ENCODE results near the gene HOXD8.

- TF ChIP-seq EZH2phosphoT487 (IDR thresholded peaks at IDR 0.05; ENCODE audit: insufficient read depth, low read depth) (no peak), EZH2 (IDR thresholded peaks at IDR 0.05; ENCODE audit: insufficient read depth, poor library complexity, severe bottlenecking) (no peak)
Observed at GRCh38 chr2:176158855-176159662, 29.6 kb downstream of the HOXD8 start.
